Brain microvascular endothelial cell (primary cell): ENCODE measurements around the gene FSD1L.

Source experiments
- DNase-seq: peaks from one replicate; pipeline ENCODE4 v3.0.0-alpha.2; 2020
- H3K27ac ChIP-seq: fragments of 250-450 bp; sonication (Bioruptor Pico); 2 replicates; pipeline ENCODE4 v1.5.1; 2020; ENCODE audit warnings: mild to moderate bottlenecking, moderate library complexity
- H3K27me3 ChIP-seq: fragments of 250-450 bp; sonication (Bioruptor Pico); replicated peaks from 2 replicates; pipeline ENCODE4 v1.5.1; 2020; ENCODE audit warnings: mild to moderate bottlenecking
- H3K36me3 ChIP-seq: fragments of 250-450 bp; sonication (Bioruptor Pico); replicated peaks from 2 replicates; pipeline ENCODE4 v1.5.1; 2020; ENCODE audit warnings: mild to moderate bottlenecking
- H3K4me3 ChIP-seq: 2 replicates; pipeline ENCODE4 v1.5.1; 2011; ENCODE audit warnings: low read depth, mild to moderate bottlenecking, control low read depth, low read length, moderate library complexity
- CTCF ChIP-seq: IDR thresholded peaks from 2 replicates; pipeline ENCODE4 v1.5.1; 2011; ENCODE audit warnings: low read depth, mild to moderate bottlenecking, moderate library complexity, low read length, control low read depth, inconsistent platforms; ENCODE audit errors: missing control alignments
- in situ Hi-C: cut with HindIII; loops from 2 replicates; pipeline ENCODE4 v1.10.0; 2017; ENCODE audit warnings: low sequenced_read_pairs, low pct_ligation_motif_present

The FSD1L gene

GRCh38 chr9:105457560-105458294, 9.9 kb downstream of the FSD1L start:
- DNase-seq: no peak
- Histone ChIP-seq H3K27me3 (no peaks in the 10 kb centered on the region), H3K36me3 (peaks cover 3% of the 10 kb centered on the region), H3K27ac (no peak overlapping the region), H3K4me3 (no peak overlapping the region)
- in situ Hi-C loops: no loop called here
- TF ChIP-seq CTCF: no peak

DNA sequence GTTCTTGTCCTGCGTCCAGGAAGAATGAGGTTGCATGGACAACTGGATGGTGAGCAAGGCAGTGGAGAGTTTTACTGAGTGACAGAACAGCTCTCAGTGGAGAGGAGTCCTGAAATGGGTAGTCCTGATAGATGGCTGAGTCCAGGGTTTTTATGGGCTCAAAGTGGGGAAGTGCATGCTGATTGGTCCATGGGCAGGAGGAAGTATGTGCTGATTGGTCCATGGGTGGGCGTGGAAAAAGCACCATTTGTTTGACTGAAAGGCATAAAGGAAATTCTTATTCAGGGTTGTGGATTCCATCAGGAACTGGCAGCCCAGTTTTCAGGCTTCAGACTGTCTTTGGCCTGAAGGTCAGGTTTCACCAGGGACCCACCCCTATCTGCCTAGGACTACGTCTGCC, 10.6 kb downstream of the FSD1L start:
- DNase-seq: no peak

DNA sequence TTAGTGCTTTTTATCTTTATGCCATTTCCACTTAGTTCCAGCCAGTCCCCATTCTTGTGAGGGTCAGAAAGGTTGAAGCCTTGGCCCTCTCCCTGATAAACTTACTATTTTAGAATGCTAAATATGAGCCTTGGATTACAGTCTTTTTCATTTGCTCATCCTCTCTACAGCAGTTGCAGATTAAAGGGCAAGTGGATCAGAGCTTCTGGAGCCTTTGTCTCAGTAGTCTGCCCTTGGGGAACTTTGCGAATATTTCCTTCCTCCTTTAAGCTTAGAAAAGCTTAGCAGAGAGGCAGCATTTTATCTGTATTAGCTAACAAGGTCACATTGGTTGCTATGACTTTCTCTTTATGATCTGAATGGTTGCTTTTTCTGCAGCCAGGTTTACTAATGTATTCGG, 11.5 kb downstream of the FSD1L start:
- Histone ChIP-seq H3K27me3 (no peaks in the 10 kb centered on the region), H3K36me3 (peaks cover 3% of the 10 kb centered on the region), H3K27ac (no peak overlapping the region), H3K4me3 (no peak overlapping the region)
- no peak for TF ChIP-seq CTCF
- in situ Hi-C loops: no loop called here
- DNase-seq: no peak

More for the DNA sequence above, 10.6 kb downstream of the FSD1L start:
- H3K36me3 ChIP-seq: peaks cover 3% of the 10 kb centered on the region
- no peak for TF ChIP-seq CTCF
- H3K27me3 ChIP-seq: no peaks in the 10 kb centered on the region
- H3K27ac ChIP-seq: no peak overlapping the region
- in situ Hi-C loops: no loop called here
- no peak overlapping the region for H3K4me3 ChIP-seq

DNA sequence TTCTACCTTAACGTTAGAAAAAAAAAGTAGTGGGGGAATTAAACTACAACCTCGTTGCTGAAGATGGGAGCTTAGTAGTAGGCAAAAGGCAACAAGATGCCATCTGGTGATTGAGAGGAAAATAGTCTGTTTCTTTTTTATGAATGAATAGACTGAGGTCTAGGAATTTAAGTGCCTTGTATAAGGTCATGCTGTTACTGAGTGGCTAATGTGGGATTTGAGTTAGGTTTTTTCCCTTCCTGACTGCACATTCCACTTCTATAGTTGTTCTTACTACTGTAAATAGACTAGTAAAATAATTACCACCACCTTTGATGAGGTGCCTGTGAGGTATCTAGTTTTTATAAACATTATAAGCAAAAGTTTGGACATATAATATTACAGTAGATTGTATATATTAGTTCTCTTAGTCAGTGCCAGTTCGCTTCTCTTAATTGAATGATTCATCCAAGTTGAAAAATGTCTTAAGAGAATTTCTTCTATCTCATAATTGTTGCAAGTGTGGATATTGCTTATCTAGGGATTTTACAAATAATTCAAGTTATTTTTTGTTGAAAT, 19.1 kb downstream of the FSD1L start:
- Histone ChIP-seq H3K27me3 (no peaks in the 10 kb centered on the region), H3K27ac (no peak overlapping the region), H3K4me3 (no peak overlapping the region), H3K36me3 (peaks cover 12% of the 10 kb centered on the region)
- TF ChIP-seq CTCF: no peak
- in situ Hi-C loops: no loop called here
- DNase-seq: no peak

DNA sequence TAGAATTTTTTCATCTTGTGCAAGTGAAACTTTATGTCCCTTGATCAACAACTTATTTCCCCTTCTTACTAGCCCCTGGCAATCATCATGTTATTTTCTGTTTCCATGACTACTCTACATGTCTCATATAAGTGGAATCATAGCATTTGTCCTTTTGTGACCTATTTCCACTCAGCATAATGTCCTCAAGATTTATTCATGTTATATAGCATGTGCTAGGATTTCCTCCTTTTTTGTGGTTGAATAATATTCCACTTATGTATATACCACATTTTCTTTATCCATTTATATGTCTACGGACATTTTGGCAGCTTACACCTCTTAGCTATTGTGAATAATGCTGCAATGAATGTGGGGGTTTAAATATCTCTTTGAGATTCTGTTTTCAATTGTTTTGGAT, 21.0 kb downstream of the FSD1L start:
- H3K36me3 ChIP-seq: peaks cover 12% of the 10 kb centered on the region
- in situ Hi-C loops: no loop called here
- no peak for TF ChIP-seq CTCF

More for the DNA sequence above, 21.0 kb downstream of the FSD1L start:
- no peak overlapping the region for H3K27ac ChIP-seq
- DNase-seq: no peak
- no peaks in the 10 kb centered on the region for H3K27me3 ChIP-seq
- no peak overlapping the region for H3K4me3 ChIP-seq
